Ovary (tissue), 9 donors: Measurements from ENCODE around the gene KDSR. TPM values are rescaled to one million over a fixed set of nuclear protein-coding genes. Genes with fewer than 3 reads are reported as not detected.

Source experiments
- DNase-seq, 5 donors: peaks; one replicate each; pipeline ENCODE4 v3.0.0-alpha.2; 2019 to 2020
- H3K27ac ChIP-seq, 2 donors: fragments of 200-600 bp; one replicate each; pipeline versions ENCODE4 v1.5.1 to v1.8.0; 2019 to 2022
- H3K27me3 ChIP-seq: fragments of 200-600 bp; one replicate; pipeline ENCODE4 v1.8.0; 2022
- H3K36me3 ChIP-seq: fragments of 200-600 bp; sonication (generic); one replicate; pipeline ENCODE4 v1.5.1; 2019
- H3K4me1 ChIP-seq: one replicate; pipeline ENCODE4 v1.8.1; 2013; ENCODE audit warnings: mild to moderate bottlenecking, moderate library complexity; ENCODE audit not compliant: insufficient read depth
- H3K4me3 ChIP-seq: fragments of 200-600 bp; sonication (generic); one replicate; pipeline ENCODE4 v1.5.1; 2017
- H3K9me3 ChIP-seq, 2 donors: fragments of 200-600 bp in 1 of 2; sonication (generic) in 1 of 2; one replicate each; pipeline versions ENCODE4 v1.5.1 to v1.8.1; 2013 to 2019; ENCODE audit warnings: mild to moderate bottlenecking in 1 of 2, moderate library complexity in 1 of 2
- EP300 ChIP-seq: sonication (generic); formaldehyde crosslinking; IDR thresholded peaks from one replicate; pipeline ENCODE4 v1.6.1; 2017; ENCODE audit warnings: antibody characterized with exemption
- POLR2A ChIP-seq: fragments of 450-650 bp; IDR thresholded peaks from one replicate; pipeline ENCODE4 v1.6.1; 2017; ENCODE audit warnings: antibody characterized with exemption, mild to moderate bottlenecking, moderate library complexity
- WGBS, 3 donors: extraction: QIAGEN DNeasy Blood & Tissue Kit in 1 of 3; methylation state at CpG; one replicate each; pipeline versions ENCODE4 v1.1.5 to v1.1.7; 2013 to 2017; 5-methylcytosine and 5-hydroxymethylcytosine counted together
- intact Hi-C, 4 donors: fragments of 100-400 bp; cut with DNase I; formaldehyde crosslinking; loops; one replicate each; pipeline versions ENCODE4 v1.11.0 to v1.15.1; 2022 to 2023
- polyA plus RNA-seq, 2 donors: library from polyadenylated mRNA; stranded (reverse); fragments of 200-250 nt in 1 of 2; fragments of 350-450 nt in 1 of 2; fragmentation: Illumina TruSeq in 1 of 2; extraction: RNeasy Lipid Tissue Mini Kit (QIAGEN cat#74804) in 1 of 2; gene quantifications; one replicate each; pipeline ENCODE4 v1.2.3, GENCODE V29; 2013 to 2014
- total RNA-seq, 7 donors: library from RNA; depleted of rRNA in 2 of 7; stranded (reverse); fragments of >200 nt in 2 of 7; fragmentation: NEBNext Ultra II Directional in 3 of 7; extraction: Animal tissue kit (Norgen Biotek cat#: 25700) in 3 of 7; gene quantifications; one replicate each; pipeline versions ENCODE4 v1.1.0 to v1.2.4, GENCODE V29; 2016 to 2023
- TF ChIP-seq, protein P1 (sequence below), 3 donors: fragments of 450-650 bp in 2 of 3; fragments of 200-600 bp in 1 of 3; IDR thresholded peaks; one replicate each; pipeline versions ENCODE4 v1.5.1 to v1.8.0; 2016 to 2022; ENCODE audit warnings: antibody characterized with exemption in 3 of 3, mild to moderate bottlenecking in 1 of 3
- donor health status: DM: no; HTN: no; CAD: no; lungs with moderate emphysema.
- donor health status: DM: no; HTN: no; CAD: no.
- donor health status: Bipolar disorder and iron deficiency.
- donor health status: DM: yes; HTN: yes; CAD: no.
- donor health status: DM: no; HTN: no; CAD: no.
- donor health status: DM: yes; HTN: yes; CAD: no.

The KDSR gene
- total and polyA plus RNA-seq, 9 donors: 25.8 to 70.1 (median 57.6) TPM

DNA sequence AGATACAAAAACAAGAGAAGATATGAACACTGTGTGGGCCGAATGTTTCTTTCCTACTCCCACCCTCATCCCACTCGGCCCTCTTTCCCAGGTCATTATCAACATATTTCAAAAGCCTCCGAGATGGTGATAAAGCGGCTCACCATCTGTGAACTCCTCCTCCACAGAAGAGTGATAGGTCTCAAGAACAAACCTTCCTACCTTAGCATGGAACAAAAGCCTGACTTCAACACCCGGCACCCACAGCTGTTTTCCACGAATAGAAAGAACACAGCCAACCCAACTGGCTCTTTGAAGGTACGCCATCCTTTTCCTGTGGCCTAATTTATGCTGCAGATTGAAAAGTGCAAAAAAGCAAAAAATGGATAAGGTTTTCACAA, 76.2 kb downstream of the KDSR start:
- H3K9me3 ChIP-seq: no peaks in the 10 kb centered on the region
- H3K4me3 ChIP-seq: no peak overlapping the region
- H3K4me1 ChIP-seq: peaks cover 42% of the 10 kb centered on the region
- peak in 2 of 5 donors; percentile 23 to 33 for DNase-seq
- no peaks in the 10 kb centered on the region for H3K36me3 ChIP-seq
- H3K27ac ChIP-seq: peak overlapping the region in 1 of 2 donors; percentile 38
- intact Hi-C loops: loop anchor here in 1 of 4 donors (10.0 kb wide), 1 partner anchor 136 kb away; no protein-coding TSS in a partner anchor
- TF ChIP-seq, protein P1, sequence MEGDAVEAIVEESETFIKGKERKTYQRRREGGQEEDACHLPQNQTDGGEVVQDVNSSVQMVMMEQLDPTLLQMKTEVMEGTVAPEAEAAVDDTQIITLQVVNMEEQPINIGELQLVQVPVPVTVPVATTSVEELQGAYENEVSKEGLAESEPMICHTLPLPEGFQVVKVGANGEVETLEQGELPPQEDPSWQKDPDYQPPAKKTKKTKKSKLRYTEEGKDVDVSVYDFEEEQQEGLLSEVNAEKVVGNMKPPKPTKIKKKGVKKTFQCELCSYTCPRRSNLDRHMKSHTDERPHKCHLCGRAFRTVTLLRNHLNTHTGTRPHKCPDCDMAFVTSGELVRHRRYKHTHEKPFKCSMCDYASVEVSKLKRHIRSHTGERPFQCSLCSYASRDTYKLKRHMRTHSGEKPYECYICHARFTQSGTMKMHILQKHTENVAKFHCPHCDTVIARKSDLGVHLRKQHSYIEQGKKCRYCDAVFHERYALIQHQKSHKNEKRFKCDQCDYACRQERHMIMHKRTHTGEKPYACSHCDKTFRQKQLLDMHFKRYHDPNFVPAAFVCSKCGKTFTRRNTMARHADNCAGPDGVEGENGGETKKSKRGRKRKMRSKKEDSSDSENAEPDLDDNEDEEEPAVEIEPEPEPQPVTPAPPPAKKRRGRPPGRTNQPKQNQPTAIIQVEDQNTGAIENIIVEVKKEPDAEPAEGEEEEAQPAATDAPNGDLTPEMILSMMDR (IDR thresholded peaks at IDR 0.05): no peak
- TF ChIP-seq EP300 (no peak), POLR2A (no peak)
- 17 to 27% (median 19%) methylated on average over 7 of the region's 7 CpGs for WGBS, 3 donors
- no peaks in the 10 kb centered on the region for H3K27me3 ChIP-seq

- no peak for DNase-seq
- no peaks in the 10 kb centered on the region for H3K36me3 ChIP-seq
- H3K4me1 ChIP-seq: peaks cover 47% of the 10 kb centered on the region
- no peaks in the 10 kb centered on the region for H3K9me3 ChIP-seq
- intact Hi-C loops: loop anchor here in 1 of 4 donors (10.0 kb wide), 1 partner anchor 135 kb away; no protein-coding TSS in a partner anchor
- peak overlapping the region in 1 of 2 donors; percentile 38 for H3K27ac ChIP-seq
- no peaks in the 10 kb centered on the region for H3K27me3 ChIP-seq
- H3K4me3 ChIP-seq: no peak overlapping the region
- TF ChIP-seq EP300 (no peak), POLR2A (no peak)
- TF ChIP-seq, protein P1 (IDR thresholded peaks at IDR 0.05): no peak
- 37 to 56% (median 47%) methylated on average over 6 of the region's 6 CpGs for WGBS, 3 donors
Measured at GRCh38 chr18:63290166-63290820, 76.7 kb downstream of the KDSR start.

DNA sequence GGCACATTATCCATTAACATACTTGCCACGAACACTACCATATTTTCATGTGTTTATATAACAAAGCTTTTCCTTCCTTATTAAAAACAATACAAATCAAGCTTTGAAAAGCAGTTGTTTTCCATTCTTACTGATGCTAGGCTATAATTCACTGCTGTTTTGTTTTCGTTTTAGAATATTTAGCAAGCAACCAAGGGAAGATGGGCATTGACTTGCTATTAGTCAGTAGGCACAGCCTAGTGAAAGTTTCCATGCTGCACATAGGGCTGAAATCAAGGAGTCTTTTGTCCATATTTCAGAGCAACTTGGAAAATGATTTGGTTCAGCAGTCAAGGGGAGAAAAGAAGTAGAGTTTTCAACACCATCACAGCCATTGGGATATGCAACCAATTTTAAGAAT, 78.7 kb downstream of the KDSR start:
- H3K36me3 ChIP-seq: no peaks in the 10 kb centered on the region
- no peaks in the 10 kb centered on the region for H3K27me3 ChIP-seq
- TF ChIP-seq EP300: no peak
- TF ChIP-seq, protein P1 (IDR thresholded peaks at IDR 0.05): no peak
- TF ChIP-seq POLR2A: no peak
- intact Hi-C loops: loop anchor here in 1 of 4 donors (10.0 kb wide), 1 partner anchor 144 kb away; no protein-coding TSS in a partner anchor
- no peak overlapping the region for H3K4me3 ChIP-seq
- no peak for DNase-seq
- H3K9me3 ChIP-seq: no peaks in the 10 kb centered on the region
- H3K27ac ChIP-seq: peak overlapping the region in 1 of 2 donors; percentile 53
- WGBS, 3 donors: 11 to 14% (median 12%) methylated on average over 2 of the region's 2 CpGs
- peaks cover 55% of the 10 kb centered on the region for H3K4me1 ChIP-seq

DNA sequence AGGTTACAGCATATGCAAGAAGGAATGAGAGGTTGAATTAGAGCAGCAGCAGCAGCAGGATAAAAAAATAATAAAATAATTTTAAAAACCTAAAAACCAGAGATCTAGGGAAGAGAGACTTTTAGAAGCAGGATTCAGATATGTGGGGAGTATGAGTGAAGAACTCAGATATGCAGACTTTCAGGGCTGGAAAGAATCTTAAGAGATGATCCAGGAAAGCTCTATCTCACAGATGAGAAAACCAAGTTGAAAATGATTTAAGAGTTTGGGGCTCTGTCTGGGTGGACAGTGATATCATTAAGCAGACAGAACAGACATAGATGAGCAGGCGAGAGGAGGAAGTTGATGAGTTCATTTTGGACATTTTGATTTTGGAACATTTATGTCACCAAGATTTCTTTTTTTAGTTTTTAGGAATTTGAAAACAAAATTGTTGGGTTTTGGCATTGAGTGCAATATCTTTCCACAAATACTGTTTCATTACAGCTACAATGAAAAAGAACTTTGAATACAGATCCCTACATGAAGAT, 79.2 kb downstream of the KDSR start:
- no peak for DNase-seq
- peaks cover 50% of the 10 kb centered on the region for H3K4me1 ChIP-seq
- H3K9me3 ChIP-seq: no peaks in the 10 kb centered on the region
- H3K36me3 ChIP-seq: no peaks in the 10 kb centered on the region
- no peak for TF ChIP-seq POLR2A
- TF ChIP-seq, protein P1 (IDR thresholded peaks at IDR 0.05): no peak
- TF ChIP-seq EP300: no peak
- WGBS, 3 donors: 15 to 21% (median 19%) methylated on average over 1 of the region's 1 CpG
- no peaks in the 10 kb centered on the region for H3K27me3 ChIP-seq
- peak overlapping the region in 1 of 2 donors; percentile 53 for H3K27ac ChIP-seq
- intact Hi-C loops: loop anchor here in 1 of 4 donors (10.0 kb wide), 1 partner anchor 143 kb away; no protein-coding TSS in a partner anchor
- no peak overlapping the region for H3K4me3 ChIP-seq
